ENCODE results near the gene PRUNE2.

Gene PRUNE2

DNA sequence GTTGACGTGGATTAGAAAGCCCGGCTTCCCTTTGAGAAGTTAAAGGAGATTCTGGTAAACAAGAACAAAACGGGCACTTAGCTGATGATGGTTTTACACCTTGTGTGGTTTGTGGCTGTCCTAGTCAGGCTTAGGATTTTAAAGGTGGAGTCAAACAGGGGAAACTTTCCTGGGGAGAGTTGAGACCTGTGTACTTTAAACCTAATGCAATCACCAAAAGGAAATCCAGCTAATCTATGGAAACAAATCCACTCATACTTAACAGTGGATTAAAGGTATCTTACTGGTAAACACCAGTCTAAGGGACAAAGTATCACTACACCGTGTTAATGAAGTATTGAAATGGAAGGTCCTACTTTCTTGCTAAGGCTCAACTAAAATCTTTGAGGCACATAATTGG is 291.9 kb downstream of the PRUNE2 start:
- Histone ChIP-seq H3F3A (ENCODE audit: control insufficient read depth, insufficient read depth) (no peaks in the 10 kb centered on the region), H3K4me1 (ENCODE audit: control insufficient read depth, low read length) (peaks cover 13% of the 10 kb centered on the region), H3K36me3 (ENCODE audit: control insufficient read depth, low read length) (no peaks in the 10 kb centered on the region), H3K27ac (ENCODE audit: low read depth, low read length) (no peak overlapping the region), H3K9me3 (ENCODE audit: control insufficient read depth, insufficient read depth, low read length) (no peaks in the 10 kb centered on the region), H3K9me2 (replicated peaks; ENCODE audit: control insufficient read depth, low read length) (no peaks in the 10 kb centered on the region), H3K4me2 (ENCODE audit: low read length) (no peak overlapping the region), H3K79me2 (ENCODE audit: control insufficient read depth, low read length) (no peaks in the 10 kb centered on the region), H4K20me1 (ENCODE audit: control insufficient read depth, insufficient read depth, low read depth, low read length) (no peaks in the 10 kb centered on the region), H3K4me3 (ENCODE audit: low read length) (no peak overlapping the region), H3K27me3 (ENCODE audit: control insufficient read depth, low read length) (no peaks in the 10 kb centered on the region)
- no peak for TF ChIP-seq EZH2phosphoT487 (IDR thresholded peaks at IDR 0.05; ENCODE audit: borderline replicate concordance, low read length)
- TF ChIP-seq, protein P1, sequence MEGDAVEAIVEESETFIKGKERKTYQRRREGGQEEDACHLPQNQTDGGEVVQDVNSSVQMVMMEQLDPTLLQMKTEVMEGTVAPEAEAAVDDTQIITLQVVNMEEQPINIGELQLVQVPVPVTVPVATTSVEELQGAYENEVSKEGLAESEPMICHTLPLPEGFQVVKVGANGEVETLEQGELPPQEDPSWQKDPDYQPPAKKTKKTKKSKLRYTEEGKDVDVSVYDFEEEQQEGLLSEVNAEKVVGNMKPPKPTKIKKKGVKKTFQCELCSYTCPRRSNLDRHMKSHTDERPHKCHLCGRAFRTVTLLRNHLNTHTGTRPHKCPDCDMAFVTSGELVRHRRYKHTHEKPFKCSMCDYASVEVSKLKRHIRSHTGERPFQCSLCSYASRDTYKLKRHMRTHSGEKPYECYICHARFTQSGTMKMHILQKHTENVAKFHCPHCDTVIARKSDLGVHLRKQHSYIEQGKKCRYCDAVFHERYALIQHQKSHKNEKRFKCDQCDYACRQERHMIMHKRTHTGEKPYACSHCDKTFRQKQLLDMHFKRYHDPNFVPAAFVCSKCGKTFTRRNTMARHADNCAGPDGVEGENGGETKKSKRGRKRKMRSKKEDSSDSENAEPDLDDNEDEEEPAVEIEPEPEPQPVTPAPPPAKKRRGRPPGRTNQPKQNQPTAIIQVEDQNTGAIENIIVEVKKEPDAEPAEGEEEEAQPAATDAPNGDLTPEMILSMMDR (IDR thresholded peaks at IDR 0.05; ENCODE audit: low read depth, low read length, poor library complexity, severe bottlenecking) = no peak

DNA sequence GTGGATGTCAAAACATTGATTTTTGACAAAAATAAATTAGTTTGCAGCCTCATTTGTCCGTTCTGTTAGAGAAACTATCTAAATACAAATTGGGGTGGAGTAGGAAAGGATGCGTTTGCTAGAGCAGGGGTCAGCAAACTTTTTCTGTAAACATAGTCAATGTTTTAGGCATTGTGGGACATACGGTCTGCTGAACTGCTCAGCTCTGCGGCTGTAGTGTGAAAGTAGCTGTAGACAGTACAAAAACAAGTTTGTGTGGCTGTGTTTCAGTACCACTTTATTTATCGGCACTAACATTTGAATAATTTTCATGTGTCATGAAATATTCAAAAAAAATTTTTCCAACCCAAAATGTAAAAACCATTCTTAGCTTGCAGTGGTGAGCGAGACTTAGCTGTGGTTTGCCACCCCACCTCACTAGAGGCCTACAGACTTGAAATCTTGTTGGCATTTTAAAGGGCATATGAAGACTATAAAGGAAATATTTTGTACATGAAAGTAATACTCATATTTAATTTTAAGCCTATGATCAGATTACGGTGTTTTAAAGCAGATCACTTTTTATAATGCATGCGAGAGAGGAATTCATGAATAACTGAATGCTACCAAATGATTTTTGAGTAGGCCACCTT is 292.6 kb downstream of the PRUNE2 start:
- H3K9me2 ChIP-seq (replicated peaks; ENCODE audit: control insufficient read depth, low read length) = no peaks in the 10 kb centered on the region
- no peaks in the 10 kb centered on the region for H3F3A ChIP-seq (ENCODE audit: control insufficient read depth, insufficient read depth)
- no peaks in the 10 kb centered on the region for H4K20me1 ChIP-seq (ENCODE audit: control insufficient read depth, insufficient read depth, low read depth, low read length)
- H3K36me3 ChIP-seq (ENCODE audit: control insufficient read depth, low read length) = no peaks in the 10 kb centered on the region
- H3K27me3 ChIP-seq (ENCODE audit: control insufficient read depth, low read length) = no peaks in the 10 kb centered on the region
- H3K4me1 ChIP-seq (ENCODE audit: control insufficient read depth, low read length) = peaks cover 11% of the 10 kb centered on the region
- TF ChIP-seq, protein P1 (IDR thresholded peaks at IDR 0.05; ENCODE audit: low read depth, low read length, poor library complexity, severe bottlenecking) = no peak
- no peak for TF ChIP-seq EZH2phosphoT487 (IDR thresholded peaks at IDR 0.05; ENCODE audit: borderline replicate concordance, low read length)
- H3K4me2 ChIP-seq (ENCODE audit: low read length) = no peak overlapping the region
- H3K27ac ChIP-seq (ENCODE audit: low read depth, low read length) = no peak overlapping the region
- no peak overlapping the region for H3K4me3 ChIP-seq (ENCODE audit: low read length)
- no peaks in the 10 kb centered on the region for H3K79me2 ChIP-seq (ENCODE audit: control insufficient read depth, low read length)
- no peaks in the 10 kb centered on the region for H3K9me3 ChIP-seq (ENCODE audit: control insufficient read depth, insufficient read depth, low read length)

DNA sequence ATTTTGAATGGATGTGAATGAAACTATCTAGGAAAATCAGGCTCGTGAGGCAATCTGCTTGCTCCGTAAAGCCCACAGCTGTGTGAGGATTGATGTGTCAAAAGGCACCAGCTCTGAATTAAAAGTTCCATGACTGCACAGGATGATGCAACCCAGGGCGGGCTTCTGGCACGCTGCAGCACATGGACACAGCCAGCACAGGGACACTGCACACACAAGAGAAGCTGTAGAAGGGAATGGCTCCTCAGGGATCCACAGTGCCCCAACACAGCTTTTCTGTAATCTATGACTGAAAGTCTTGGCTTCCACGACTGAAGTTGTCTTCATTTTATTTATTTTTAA is 295.9 kb downstream of the PRUNE2 start:
- peaks cover 19% of the 10 kb centered on the region for H3K4me1 ChIP-seq (ENCODE audit: control insufficient read depth, low read length)
- no peaks in the 10 kb centered on the region for H3K27me3 ChIP-seq (ENCODE audit: control insufficient read depth, low read length)
- no peaks in the 10 kb centered on the region for H3K9me3 ChIP-seq (ENCODE audit: control insufficient read depth, insufficient read depth, low read length)
- H3K27ac ChIP-seq (ENCODE audit: low read depth, low read length) = no peak overlapping the region
- H3K4me2 ChIP-seq (ENCODE audit: low read length) = no peak overlapping the region
- H3K9me2 ChIP-seq (replicated peaks; ENCODE audit: control insufficient read depth, low read length) = no peaks in the 10 kb centered on the region
- no peaks in the 10 kb centered on the region for H4K20me1 ChIP-seq (ENCODE audit: control insufficient read depth, insufficient read depth, low read depth, low read length)
- TF ChIP-seq, protein P1 (IDR thresholded peaks at IDR 0.05; ENCODE audit: low read depth, low read length, poor library complexity, severe bottlenecking) = no peak
- no peak for TF ChIP-seq EZH2phosphoT487 (IDR thresholded peaks at IDR 0.05; ENCODE audit: borderline replicate concordance, low read length)
- no peaks in the 10 kb centered on the region for H3F3A ChIP-seq (ENCODE audit: control insufficient read depth, insufficient read depth)
- H3K79me2 ChIP-seq (ENCODE audit: control insufficient read depth, low read length) = no peaks in the 10 kb centered on the region
- no peak overlapping the region for H3K4me3 ChIP-seq (ENCODE audit: low read length)
- H3K36me3 ChIP-seq (ENCODE audit: control insufficient read depth, low read length) = no peaks in the 10 kb centered on the region
